ENCODE results near the gene CEP104.

The CEP104 gene

DNA sequence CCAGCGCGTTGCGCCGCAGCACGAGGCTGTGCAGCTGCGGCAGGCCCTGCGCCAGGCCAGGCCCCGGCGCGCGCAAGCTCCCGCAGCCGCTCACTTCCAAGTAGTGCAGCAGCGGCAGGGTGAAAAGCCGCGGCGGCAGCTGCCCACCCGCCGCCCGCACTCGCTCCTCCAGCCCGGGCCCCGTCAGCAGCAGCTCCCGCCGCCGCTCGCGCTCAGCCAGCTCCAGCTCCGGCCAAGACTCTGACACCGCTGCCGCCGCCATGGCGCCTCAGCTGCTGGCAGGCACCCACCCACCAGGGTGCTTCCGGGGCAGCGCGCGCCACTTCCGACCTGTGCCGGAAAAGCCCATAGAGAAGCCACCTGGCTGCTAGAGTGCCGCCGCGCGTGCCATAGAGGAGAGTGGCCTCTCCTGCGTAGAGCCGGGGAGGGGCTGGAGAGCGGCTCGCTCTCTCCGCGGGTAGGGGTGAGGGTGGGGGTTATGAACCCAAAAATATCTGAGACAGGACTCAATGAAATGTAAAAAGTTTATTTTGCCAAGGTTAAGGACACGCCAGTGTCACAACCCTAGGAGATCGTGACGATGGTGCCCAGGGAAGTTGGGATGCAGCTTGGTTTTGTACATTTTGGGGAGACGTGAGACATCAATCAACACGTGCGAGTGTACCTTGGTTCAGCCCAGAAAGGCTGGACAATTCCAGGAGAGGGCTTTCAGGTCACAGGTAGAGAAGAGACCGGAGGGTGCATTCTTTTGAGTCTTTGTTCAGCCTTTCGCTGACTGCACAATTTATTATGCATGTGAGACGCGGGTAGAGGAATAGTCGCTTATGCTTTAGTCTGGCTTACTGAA is 60.6 kb downstream of the CEP104 start, which contains the start of gene LRRC47:
TSS of gene LRRC47 (minus strand) at position 284 of the 847 bp plus-strand sequence. CDS start at position 262, 22 bp downstream.
- peak; percentile 95 for DNase-seq (ENCODE audit: low spot score)

GRCh38 chr1:3795453-3796214 is 61.4 kb downstream of the CEP104 start:
- DNase-seq (ENCODE audit: low spot score) = no peak

GRCh38 chr1:3790952-3791351 is 66.1 kb downstream of the CEP104 start:
- DNase-seq (ENCODE audit: low spot score) = no peak

DNA sequence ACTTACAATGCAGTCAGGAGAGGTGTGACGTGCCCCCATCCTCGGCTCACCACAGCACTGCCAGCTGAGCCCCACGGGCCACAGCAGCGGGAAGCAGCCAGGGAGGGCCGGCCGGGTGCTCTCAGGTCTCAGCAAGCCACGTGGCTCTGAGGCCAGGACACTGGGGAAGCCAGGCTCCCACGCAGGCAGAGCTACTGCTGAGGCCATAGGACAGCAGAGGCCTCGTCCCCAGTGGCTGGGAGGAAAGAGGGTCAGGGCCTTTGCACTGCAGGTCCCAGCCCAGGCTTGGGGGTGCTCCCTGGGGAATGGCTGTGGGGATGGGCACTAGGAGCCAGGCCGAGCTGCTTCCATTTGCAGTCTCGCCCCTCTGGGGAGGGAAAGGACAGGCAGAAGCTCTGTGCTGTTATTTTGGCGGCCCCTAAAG is 66.5 kb downstream of the CEP104 start:
- DNase-seq (ENCODE audit: low spot score) = no peak

DNA sequence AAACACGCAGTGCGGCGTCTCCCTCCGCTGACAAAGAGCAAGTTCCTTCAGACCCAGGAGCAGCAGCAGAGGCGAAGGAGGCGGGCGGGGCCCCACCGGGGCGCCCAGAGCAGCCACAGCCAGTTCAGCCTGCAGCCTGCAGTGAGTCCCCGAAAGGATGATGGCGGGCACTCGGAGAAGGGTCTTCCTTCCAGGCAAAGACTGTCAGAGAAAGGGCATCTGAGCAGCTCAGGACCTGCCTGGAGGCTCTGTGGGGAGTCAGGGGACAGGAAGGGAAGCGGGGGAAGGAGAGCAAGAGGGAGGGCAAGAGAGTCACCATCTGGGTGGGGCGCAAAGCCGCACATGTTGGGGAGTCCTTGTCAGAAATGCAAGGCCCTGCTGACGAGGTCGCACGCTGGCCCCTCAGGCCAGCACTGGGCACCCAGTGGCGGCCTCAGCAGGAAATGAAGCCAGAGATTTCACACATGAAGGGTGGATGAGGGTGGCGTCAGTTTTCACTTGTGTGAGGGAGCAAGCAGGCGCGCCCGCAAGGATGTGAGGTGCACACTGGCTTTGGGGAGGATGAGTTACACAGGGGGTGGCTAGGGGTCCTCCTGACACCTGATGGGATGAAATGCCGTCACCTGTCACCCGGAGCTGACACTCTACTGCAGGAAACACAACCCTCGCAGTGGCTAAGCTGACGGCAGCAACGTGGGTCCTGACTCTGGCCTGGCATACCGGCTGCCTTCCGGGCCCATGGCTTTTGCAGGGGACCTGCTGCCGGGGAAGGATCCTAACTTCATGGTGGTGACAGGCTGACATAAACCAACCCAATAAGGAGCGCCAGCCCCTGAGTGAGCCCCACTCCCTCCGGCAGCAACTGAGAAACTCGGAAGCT is 67.3 kb downstream of the CEP104 start:
- DNase-seq (ENCODE audit: low spot score) = no peak

DNA sequence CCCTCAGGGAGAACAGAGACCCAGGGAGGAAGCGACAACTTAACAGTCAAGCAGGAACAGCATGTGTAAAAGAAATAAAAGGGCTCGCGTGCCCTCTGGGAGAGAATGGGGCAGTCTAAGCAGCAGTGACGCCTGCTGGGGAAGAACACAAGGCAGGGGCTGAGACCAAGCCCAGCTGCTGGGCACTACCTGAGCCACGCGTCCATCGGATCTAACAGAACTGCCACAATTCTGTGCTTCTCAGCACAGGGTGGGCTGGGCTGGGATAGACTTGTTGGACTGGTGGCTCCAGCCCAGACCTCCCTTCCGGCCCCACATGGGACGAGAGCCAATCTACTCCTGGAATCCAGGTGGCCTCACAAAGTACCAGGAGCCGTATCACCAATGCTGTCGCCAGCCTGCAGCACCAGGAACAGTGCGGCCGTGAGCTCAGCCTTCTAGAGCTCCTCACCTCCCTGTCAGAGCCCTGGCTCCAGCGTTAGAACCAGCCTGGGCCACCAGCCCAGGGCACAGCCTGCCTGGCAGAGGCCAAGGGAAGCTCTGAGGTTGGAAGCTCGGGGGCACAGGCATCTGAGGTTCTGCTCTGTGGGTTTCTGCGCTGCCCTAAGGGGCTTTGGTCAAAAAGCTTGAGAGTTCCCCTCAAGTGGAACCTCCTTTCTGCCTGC is 68.1 kb downstream of the CEP104 start:
- DNase-seq (ENCODE audit: low spot score) = no peak

DNA sequence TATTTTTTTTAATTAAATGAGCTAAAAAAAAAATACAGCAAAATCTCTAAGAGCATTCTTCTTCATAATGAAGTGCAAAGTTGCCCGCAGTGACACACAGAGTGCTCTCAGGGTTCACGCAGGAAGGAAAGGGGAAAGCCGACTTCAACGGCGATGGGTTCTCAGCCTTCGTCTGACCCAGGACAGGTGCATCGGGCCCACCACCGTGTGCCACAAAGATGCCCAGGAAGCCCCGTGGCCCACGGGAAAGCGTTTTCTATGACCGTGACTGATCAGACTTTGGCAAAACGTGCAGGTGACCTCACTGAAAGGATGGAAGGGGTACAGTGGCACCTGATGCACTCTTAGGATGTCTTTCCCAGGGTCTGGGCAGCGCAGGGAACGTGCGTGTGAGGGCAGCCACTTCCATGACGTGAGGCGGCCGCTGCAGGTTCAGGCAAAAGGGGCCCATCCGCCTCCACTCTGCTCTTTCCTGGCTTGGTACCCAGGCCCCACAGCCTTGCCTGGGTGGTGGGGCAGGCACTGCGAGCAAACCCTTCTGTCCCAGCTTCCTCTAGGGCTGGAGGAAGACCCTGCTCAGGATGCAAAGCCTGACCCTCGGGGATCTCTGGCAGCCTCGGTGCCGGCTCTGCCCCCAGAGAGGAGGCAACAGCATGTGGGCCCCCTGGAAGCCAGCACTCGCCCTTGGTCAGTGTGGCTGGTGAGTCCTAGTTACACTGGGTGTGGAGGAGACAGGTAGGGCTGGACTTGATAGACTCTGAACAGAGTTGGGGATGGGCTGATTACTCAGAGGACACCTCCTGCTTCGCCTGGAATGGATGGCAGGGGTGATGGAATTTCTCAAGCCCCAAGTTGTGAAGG is 69.0 kb downstream of the CEP104 start:
- DNase-seq (ENCODE audit: low spot score) = no peak

GRCh38 chr1:3787349-3787715 is 69.7 kb downstream of the CEP104 start:
- DNase-seq (ENCODE audit: low spot score) = peak; percentile 87

- no peak for DNase-seq (ENCODE audit: low spot score)
These were observed 70.3 kb downstream of the CEP104 start for GRCh38 chr1:3786468-3787348.

- DNase-seq (ENCODE audit: low spot score) = no peak
These were observed 71.4 kb downstream of the CEP104 start for GRCh38 chr1:3785456-3786157.

GRCh38 chr1:3785045-3785444 is 72.0 kb downstream of the CEP104 start:
- DNase-seq (ENCODE audit: low spot score) = no peak

- DNase-seq (ENCODE audit: low spot score) = no peak
These were observed 73.1 kb downstream of the CEP104 start for GRCh38 chr1:3783651-3784474.

DNA sequence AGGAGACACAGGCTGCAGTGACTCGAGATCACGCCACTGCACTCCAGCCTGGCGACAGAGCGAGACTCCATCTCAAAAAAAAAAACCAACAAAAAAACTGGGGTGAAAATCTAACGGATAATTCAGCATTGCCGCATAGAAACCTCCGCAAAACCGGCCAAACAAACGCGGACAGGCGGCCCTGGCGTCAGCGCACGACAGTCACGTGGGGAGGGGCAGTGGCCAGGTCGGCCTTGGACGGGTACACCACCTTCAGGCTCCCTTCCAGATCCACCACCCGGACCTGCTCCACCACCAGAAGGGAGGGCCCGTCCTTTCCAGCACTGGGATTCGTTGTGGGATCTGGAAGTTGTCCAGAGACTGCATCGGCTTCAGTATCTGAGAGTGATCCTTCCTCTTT is 76.1 kb downstream of the CEP104 start:
- no peak for DNase-seq (ENCODE audit: low spot score)

GRCh38 chr1:3779912-3780416 is 77.0 kb downstream of the CEP104 start:
- DNase-seq (ENCODE audit: low spot score) = no peak

DNA sequence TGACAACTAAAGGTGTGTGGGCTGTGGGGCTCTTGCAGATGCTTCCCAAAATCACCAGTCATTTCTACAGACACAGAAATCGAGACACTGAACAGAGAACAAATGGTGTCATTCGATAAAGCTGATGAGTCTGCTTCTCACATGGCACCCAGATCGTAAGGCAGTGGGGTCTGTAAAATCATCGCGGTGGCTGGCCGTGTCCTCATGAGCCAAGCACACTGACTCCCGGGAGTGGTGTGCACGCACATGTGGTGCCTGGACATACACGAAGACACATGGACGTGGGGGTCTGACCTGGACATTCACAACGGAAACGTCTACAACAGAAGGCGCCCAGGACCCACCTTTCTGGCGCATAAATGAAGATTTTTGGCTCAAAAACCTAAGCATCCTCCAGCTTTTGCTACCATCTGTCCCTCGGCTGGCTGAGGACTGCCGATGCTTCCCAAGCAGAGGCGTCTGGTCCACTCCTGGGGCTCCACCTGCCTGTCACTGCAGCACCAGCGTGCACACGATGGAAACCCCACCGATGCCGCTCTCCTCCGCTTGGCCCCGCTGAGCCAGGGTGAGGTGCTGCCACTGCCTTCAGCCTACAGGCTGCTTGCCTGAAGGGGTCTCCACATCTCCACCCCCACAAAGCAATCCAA is 77.6 kb downstream of the CEP104 start:
- DNase-seq (ENCODE audit: low spot score) = no peak

- no peak for DNase-seq (ENCODE audit: low spot score)
These were observed 78.3 kb downstream of the CEP104 start for GRCh38 chr1:3778590-3779264.
